ENCODE data around the gene ZNF165. TPM values are rescaled to one million over a fixed set of nuclear protein-coding genes. Genes with fewer than 3 reads are reported as not detected.
"Not testable (repeated sequence)": the region's sequence is repeated elsewhere in the genome, so short reads cannot be mapped to it uniquely, and the experiment has no call there.

The ZNF165 gene
- total and polyA plus RNA-seq, 2 donors (not counting 3 experiments of a cell fraction or from before 2014, with no cell fraction given), result 0.03 to 0.27 TPM

DNA sequence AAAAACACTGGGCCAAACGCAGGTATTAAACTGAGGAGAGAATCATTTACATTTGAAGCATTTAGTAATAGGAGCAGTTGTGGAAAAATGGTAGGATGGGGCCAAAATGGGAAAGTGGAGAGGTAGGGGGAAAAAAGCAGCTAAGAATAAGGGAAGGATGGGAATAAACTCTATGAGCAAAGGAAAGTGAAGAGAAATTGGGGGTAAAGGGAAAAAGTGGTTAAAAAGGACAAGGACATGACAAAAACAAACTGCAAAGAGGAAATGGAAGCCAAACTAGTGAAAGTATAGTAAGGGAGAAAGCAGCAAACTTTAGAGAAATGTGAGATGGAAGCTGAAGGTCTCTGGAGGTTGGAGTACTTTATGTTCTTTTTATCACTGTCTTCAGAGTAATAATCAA lies 37.8 kb downstream of the ZNF165 start:
- H3K36me3 ChIP-seq (ENCODE audit: control insufficient read depth in 2 of 2, extremely low read depth in 1 of 2, insufficient read depth in 2 of 2, low read length in 2 of 2), result peaks cover 0 to 5% of the 10 kb centered on the region in 2 experiments
- H4K20me1 ChIP-seq (replicated peaks; ENCODE audit: control insufficient read depth, extremely low read depth, insufficient read depth, low read length), result no peaks in the 10 kb centered on the region
- H3K9me3 ChIP-seq (replicated peaks; ENCODE audit: control insufficient read depth, insufficient read depth, low read length), result no peaks in the 10 kb centered on the region
- H3K4me2 ChIP-seq (ENCODE audit: insufficient read depth, low read length), result no peak overlapping the region
- FAIRE-seq (no peak), DNase-seq (ENCODE audit: low read depth, low spot score) (no peak)
- POLR2A ChIA-PET, result no interaction called here
- CTCF ChIA-PET, result no interaction called here
- H3K9ac ChIP-seq (replicated peaks; ENCODE audit: extremely low read depth, insufficient read depth, low read length), result no peak overlapping the region
- H3K27me3 ChIP-seq (ENCODE audit: control insufficient read depth in 2 of 2, insufficient read depth in 2 of 2, low read length in 2 of 2), result no peaks in the 10 kb centered on the region
- intact Hi-C loops (cut with micrococcal nuclease), result no loop called here
- dilution Hi-C loops (cut with MboI; ENCODE audit: extremely low pct_ligation_motif_present, low sequenced_read_pairs), result no loop called here
- no peaks in the 10 kb centered on the region for H3K79me2 ChIP-seq (ENCODE audit: control insufficient read depth, insufficient read depth, low read length)
- no TSS peak for BruUV-seq (replicated peaks)
- H3K27ac ChIP-seq (ENCODE audit: insufficient read depth, low read depth, low read length), result no peak overlapping the region
- TF ChIP-seq FOS (IDR thresholded peaks at IDR 0.05; ENCODE audit: borderline replicate concordance, insufficient read depth, low read length) (no peak), MYC (IDR thresholded peaks at IDR 0.05; ENCODE audit: low read depth, low read length) (no peak), POLR2AphosphoS5 (IDR thresholded peaks at IDR 0.05; ENCODE audit: insufficient read depth, low read depth, low read length) (no peak), EZH2 (IDR thresholded peaks at IDR 0.05; ENCODE audit: borderline replicate concordance, low read depth, low read length, severe bottlenecking) (no peak), POLR2A (IDR thresholded peaks at IDR 0.05; ENCODE audit: low read depth, low read length) (no peak)
- no peaks in the 10 kb centered on the region for H3K9me1 ChIP-seq (replicated peaks; ENCODE audit: control insufficient read depth, extremely low read depth, insufficient read depth, low read length)
- H3K4me1 ChIP-seq (ENCODE audit: control insufficient read depth, extremely low read depth, insufficient read depth, low read length), result no peaks in the 10 kb centered on the region
- H2AFZ ChIP-seq (ENCODE audit: low read depth, low read length), result no peak overlapping the region
- no peak overlapping the region for H3K4me3 ChIP-seq (replicated peaks in 1 of 3; ENCODE audit: insufficient read depth in 1 of 3, low read depth in 1 of 3, low read length in 3 of 3)

DNA sequence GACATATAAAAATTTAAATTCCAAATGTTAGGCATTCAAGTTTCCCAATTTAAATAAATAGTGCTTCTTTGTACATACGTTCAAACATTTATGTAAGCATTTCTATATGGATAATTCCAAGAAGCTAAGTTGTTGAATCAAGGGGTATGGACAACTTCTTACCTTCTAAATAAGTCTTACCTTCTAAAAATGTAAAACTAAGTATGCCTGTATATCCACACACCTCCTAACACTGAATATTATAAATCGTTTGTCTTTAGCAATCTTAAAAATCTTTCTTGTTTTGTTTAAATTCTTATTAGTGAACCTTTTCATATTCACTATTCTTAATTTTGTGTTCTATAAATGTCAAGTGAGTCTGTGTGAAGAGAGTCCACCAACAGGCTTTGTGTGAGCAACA lies 41.5 kb downstream of the ZNF165 start:
- no peaks in the 10 kb centered on the region for H3K9me3 ChIP-seq (replicated peaks; ENCODE audit: control insufficient read depth, insufficient read depth, low read length)
- FAIRE-seq (no peak), DNase-seq (ENCODE audit: low read depth, low spot score) (no peak)
- no peak overlapping the region for H2AFZ ChIP-seq (ENCODE audit: low read depth, low read length)
- no peak overlapping the region for H3K4me2 ChIP-seq (ENCODE audit: insufficient read depth, low read length)
- no peaks in the 10 kb centered on the region for H4K20me1 ChIP-seq (replicated peaks; ENCODE audit: control insufficient read depth, extremely low read depth, insufficient read depth, low read length)
- H3K9ac ChIP-seq (replicated peaks; ENCODE audit: extremely low read depth, insufficient read depth, low read length), result no peak overlapping the region
- H3K9me1 ChIP-seq (replicated peaks; ENCODE audit: control insufficient read depth, extremely low read depth, insufficient read depth, low read length), result no peaks in the 10 kb centered on the region
- H3K4me1 ChIP-seq (ENCODE audit: control insufficient read depth, extremely low read depth, insufficient read depth, low read length), result peaks cover 8% of the 10 kb centered on the region
- H3K4me3 ChIP-seq (replicated peaks in 1 of 3; ENCODE audit: insufficient read depth in 1 of 3, low read depth in 1 of 3, low read length in 3 of 3), result no peak overlapping the region
- CTCF ChIA-PET, result no interaction called here
- no peaks in the 10 kb centered on the region for H3K36me3 ChIP-seq (ENCODE audit: control insufficient read depth in 2 of 2, extremely low read depth in 1 of 2, insufficient read depth in 2 of 2, low read length in 2 of 2)
- H3K27me3 ChIP-seq (ENCODE audit: control insufficient read depth in 2 of 2, insufficient read depth in 2 of 2, low read length in 2 of 2), result no peaks in the 10 kb centered on the region
- peaks cover 14% of the 10 kb centered on the region for H3K79me2 ChIP-seq (ENCODE audit: control insufficient read depth, insufficient read depth, low read length)
- dilution Hi-C loops (cut with MboI; ENCODE audit: extremely low pct_ligation_motif_present, low sequenced_read_pairs), result no loop called here
- POLR2A ChIA-PET, result no interaction called here
- intact Hi-C loops (cut with micrococcal nuclease), result no loop called here
- no TSS peak for BruUV-seq (replicated peaks)
- TF ChIP-seq, protein P1, sequence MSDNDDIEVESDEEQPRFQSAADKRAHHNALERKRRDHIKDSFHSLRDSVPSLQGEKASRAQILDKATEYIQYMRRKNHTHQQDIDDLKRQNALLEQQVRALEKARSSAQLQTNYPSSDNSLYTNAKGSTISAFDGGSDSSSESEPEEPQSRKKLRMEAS (IDR thresholded peaks at IDR 0.05; ENCODE audit: insufficient read depth, insufficient read length), result no peak
- TF ChIP-seq FOS (IDR thresholded peaks at IDR 0.05; ENCODE audit: borderline replicate concordance, insufficient read depth, low read length) (no peak), JUN (IDR thresholded peaks at IDR 0.05; ENCODE audit: borderline replicate concordance, insufficient read depth, insufficient read length, low read depth) (no peak), EZH2 (IDR thresholded peaks at IDR 0.05; ENCODE audit: borderline replicate concordance, low read depth, low read length, severe bottlenecking) (no peak), MYC (IDR thresholded peaks at IDR 0.05; ENCODE audit: low read depth, low read length) (no peak), POLR2AphosphoS5 (IDR thresholded peaks at IDR 0.05; ENCODE audit: insufficient read depth, low read depth, low read length) (no peak), GATA2 (IDR thresholded peaks at IDR 0.05; ENCODE audit: insufficient read depth, insufficient read length, low read depth, low read length) (no peak), POLR2A (IDR thresholded peaks at IDR 0.05; ENCODE audit: low read depth, low read length) (no peak)
- TF ChIP-seq, protein P2, sequence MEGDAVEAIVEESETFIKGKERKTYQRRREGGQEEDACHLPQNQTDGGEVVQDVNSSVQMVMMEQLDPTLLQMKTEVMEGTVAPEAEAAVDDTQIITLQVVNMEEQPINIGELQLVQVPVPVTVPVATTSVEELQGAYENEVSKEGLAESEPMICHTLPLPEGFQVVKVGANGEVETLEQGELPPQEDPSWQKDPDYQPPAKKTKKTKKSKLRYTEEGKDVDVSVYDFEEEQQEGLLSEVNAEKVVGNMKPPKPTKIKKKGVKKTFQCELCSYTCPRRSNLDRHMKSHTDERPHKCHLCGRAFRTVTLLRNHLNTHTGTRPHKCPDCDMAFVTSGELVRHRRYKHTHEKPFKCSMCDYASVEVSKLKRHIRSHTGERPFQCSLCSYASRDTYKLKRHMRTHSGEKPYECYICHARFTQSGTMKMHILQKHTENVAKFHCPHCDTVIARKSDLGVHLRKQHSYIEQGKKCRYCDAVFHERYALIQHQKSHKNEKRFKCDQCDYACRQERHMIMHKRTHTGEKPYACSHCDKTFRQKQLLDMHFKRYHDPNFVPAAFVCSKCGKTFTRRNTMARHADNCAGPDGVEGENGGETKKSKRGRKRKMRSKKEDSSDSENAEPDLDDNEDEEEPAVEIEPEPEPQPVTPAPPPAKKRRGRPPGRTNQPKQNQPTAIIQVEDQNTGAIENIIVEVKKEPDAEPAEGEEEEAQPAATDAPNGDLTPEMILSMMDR (IDR thresholded peaks at IDR 0.05; ENCODE audit: extremely low read depth in 1 of 2, insufficient read depth in 1 of 2, low read depth in 1 of 2, low read length in 2 of 2), result no peak
- no peak overlapping the region for H3K27ac ChIP-seq (ENCODE audit: insufficient read depth, low read depth, low read length)

DNA sequence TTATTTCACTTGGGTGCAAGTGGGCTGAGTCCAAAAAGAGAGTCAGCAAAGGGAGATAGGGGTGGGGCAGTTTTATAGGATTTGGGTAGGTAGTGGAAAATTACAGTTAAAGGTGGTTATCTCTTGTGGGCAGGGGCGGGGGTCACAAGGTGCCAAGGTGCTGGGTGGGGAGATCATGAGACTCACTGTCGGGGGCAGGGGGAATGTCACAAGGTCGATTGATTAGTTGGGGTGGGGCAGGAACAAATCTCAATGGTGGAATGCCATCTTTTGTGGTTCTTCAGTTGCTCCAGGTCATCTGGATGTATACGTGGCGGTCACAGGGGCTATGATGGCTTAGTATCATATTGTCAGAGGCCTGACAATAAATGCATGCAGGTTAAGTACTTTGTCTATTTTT lies 41.9 kb downstream of the ZNF165 start:
- intact Hi-C loops (cut with micrococcal nuclease); H3K36me3 ChIP-seq (ENCODE audit: control insufficient read depth in 2 of 2, extremely low read depth in 1 of 2, insufficient read depth in 2 of 2, low read length in 2 of 2); H3K27me3 ChIP-seq (ENCODE audit: control insufficient read depth in 2 of 2, insufficient read depth in 2 of 2, low read length in 2 of 2); CTCF ChIA-PET; H3K9me1 ChIP-seq (replicated peaks; ENCODE audit: control insufficient read depth, extremely low read depth, insufficient read depth, low read length); H3K4me1 ChIP-seq (ENCODE audit: control insufficient read depth, extremely low read depth, insufficient read depth, low read length); dilution Hi-C loops (cut with MboI; ENCODE audit: extremely low pct_ligation_motif_present, low sequenced_read_pairs); H3K9ac ChIP-seq (replicated peaks; ENCODE audit: extremely low read depth, insufficient read depth, low read length); H2AFZ ChIP-seq (ENCODE audit: low read depth, low read length); FAIRE-seq; BruUV-seq (replicated peaks); H3K4me2 ChIP-seq (ENCODE audit: insufficient read depth, low read length); POLR2A ChIA-PET; H3K9me3 ChIP-seq (replicated peaks; ENCODE audit: control insufficient read depth, insufficient read depth, low read length); H4K20me1 ChIP-seq (replicated peaks; ENCODE audit: control insufficient read depth, extremely low read depth, insufficient read depth, low read length); H3K4me3 ChIP-seq (replicated peaks in 1 of 3; ENCODE audit: insufficient read depth in 1 of 3, low read depth in 1 of 3, low read length in 3 of 3); DNase-seq (ENCODE audit: low read depth, low spot score); H3K27ac ChIP-seq (ENCODE audit: insufficient read depth, low read depth, low read length): not testable (repeated sequence)
- peaks cover 18% of the 10 kb centered on the region for H3K79me2 ChIP-seq (ENCODE audit: control insufficient read depth, insufficient read depth, low read length)

All from endothelial cell of umbilical vein (primary cell).